Liver (tissue), 3 donors: ENCODE results near the gene HS1BP3.

Source experiments
- CTCF ChIP-seq: fragments of 150-350 bp; IDR thresholded peaks from 2 replicates; pipeline ENCODE4 v1.5.1; 2017; ENCODE audit warnings: improper control_type of control experiment, low read depth, low read length; ENCODE audit not compliant: missing input control
- GABPA ChIP-seq, 2 donors: IDR thresholded peaks in 1 of 2; conservative IDR thresholded peaks in 1 of 2; 2 replicates each; pipeline ENCODE4 v1.6.1; 2016; ENCODE audit warnings: antibody characterized with exemption in 2 of 2, mild to moderate bottlenecking in 1 of 2, moderate library complexity in 1 of 2
- MAX ChIP-seq: IDR thresholded peaks from 2 replicates; pipeline ENCODE4 v1.6.1; 2016; ENCODE audit warnings: antibody characterized with exemption
- NR2F2 ChIP-seq: IDR thresholded peaks from 2 replicates; pipeline ENCODE4 v1.6.1; 2016; ENCODE audit warnings: antibody characterized with exemption
- RAD21 ChIP-seq, 2 donors: IDR thresholded peaks; 2 replicates each; pipeline ENCODE4 v1.6.1; 2016; ENCODE audit warnings: antibody characterized with exemption in 2 of 2, mild to moderate bottlenecking in 2 of 2
- REST ChIP-seq: IDR thresholded peaks from 2 replicates; pipeline ENCODE4 v1.6.1; 2016; ENCODE audit warnings: antibody characterized with exemption, mild to moderate bottlenecking
- RXRA ChIP-seq, 2 donors: IDR thresholded peaks; 2 replicates each; pipeline ENCODE4 v1.6.1; 2017 to 2018; ENCODE audit warnings: antibody characterized with exemption in 2 of 2, mild to moderate bottlenecking in 1 of 2
- YY1 ChIP-seq: IDR thresholded peaks from 2 replicates; pipeline ENCODE4 v1.6.1; 2016; ENCODE audit warnings: antibody characterized with exemption, mild to moderate bottlenecking
- donor health status: healthy.
- donor health status: healthy.

GRCh38 chr2:20575414-20575813 is 75.5 kb downstream of the HS1BP3 start:
- TF ChIP-seq CTCF = no peak
- TF ChIP-seq RAD21 (IDR thresholded peaks at IDR 0.05) = no peak
- no peak for TF ChIP-seq NR2F2
- no peak for TF ChIP-seq GABPA (IDR thresholded peaks at IDR 0.05 in 1 of 2, conservative IDR thresholded peaks at IDR 0.05 in 1 of 2)
- no peak for TF ChIP-seq YY1
- no peak for TF ChIP-seq MAX
- no peak for TF ChIP-seq REST
- TF ChIP-seq RXRA (IDR thresholded peaks at IDR 0.05) = no peak
